Fibroblast of skin of left quadriceps (primary cell): ENCODE results near the gene PPME1.

ENCODE experiments used
- DNase-seq, 2 experiments: peaks; one replicate each; pipeline ENCODE4 v3.0.0-alpha.2; 2013; ENCODE audit warnings: low read depth in 2 of 2

Gene PPME1

DNA sequence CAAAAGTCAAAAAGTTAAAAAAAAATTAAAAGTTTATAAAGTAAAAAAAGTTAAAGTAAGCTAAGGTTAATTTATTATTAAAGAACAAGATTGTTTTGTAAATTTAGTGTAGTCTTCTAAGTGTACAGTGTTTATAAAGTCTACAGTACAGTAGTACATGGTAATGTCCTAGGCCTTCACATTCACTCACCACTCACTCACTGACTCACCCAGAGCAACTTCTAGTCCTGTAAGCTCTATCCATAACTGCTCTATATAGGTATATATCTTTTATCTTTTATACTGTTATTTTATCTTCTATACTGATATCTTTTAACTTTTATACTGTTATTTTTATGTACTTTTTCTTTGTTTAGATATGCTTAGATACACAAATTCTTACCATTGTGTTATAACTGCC lies 11.4 kb upstream of the PPME1 start:
- no peak for DNase-seq

DNA sequence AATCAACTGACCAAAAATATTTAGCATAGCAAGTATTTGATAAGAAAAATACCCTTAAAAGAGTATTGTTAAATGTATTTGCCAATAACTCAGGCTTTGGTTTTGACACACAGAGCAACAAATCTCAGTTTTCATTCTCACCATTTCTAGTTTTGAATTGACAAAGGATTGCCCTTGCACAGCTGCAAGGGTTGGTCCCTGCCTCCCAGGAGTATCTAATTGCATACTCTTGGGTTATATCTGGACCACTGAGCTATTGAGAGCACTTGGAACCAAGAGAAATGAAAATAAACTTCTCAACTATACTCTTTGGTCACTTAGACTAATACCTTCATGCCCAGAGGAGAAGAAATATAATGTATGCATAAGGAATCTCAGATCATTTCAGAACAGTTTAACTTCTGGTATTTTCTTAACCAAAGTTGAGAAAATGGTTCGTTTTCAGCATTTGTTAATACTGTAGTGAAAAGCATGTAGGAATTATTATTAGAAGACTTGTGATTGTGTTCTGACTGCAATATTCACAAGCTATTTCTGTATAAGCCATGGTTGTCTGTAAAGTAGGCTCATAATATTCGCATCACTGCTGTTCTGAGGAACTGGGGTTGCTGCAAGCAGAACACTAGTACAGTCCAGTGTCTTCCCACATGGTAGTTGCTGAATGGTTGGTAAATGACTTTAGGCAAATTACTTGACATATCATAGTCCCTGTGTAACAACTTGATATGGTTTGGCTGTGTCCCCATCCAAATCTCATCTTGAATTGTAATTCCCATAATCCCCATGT lies 8.2 kb upstream of the PPME1 start:
- DNase-seq: no peak

DNA sequence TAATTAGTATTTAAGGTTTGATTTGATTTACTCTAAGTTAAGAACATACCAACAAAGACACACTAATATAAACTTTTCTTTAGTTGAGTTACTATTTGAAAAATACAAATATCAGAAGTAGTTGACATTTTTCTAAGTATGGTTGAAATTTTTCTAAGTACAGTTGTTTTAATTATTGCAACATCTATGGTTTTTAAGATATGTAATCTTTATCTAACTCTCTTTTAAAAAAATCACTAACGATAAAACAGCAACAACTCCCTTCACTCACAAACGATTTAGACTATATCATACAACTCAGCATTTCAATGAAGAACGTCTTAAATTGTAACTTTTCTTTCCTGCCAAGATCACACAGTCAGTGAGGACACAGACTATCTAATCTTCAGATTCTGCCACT lies 2.3 kb upstream of the PPME1 start:
- no peak for DNase-seq

DNA sequence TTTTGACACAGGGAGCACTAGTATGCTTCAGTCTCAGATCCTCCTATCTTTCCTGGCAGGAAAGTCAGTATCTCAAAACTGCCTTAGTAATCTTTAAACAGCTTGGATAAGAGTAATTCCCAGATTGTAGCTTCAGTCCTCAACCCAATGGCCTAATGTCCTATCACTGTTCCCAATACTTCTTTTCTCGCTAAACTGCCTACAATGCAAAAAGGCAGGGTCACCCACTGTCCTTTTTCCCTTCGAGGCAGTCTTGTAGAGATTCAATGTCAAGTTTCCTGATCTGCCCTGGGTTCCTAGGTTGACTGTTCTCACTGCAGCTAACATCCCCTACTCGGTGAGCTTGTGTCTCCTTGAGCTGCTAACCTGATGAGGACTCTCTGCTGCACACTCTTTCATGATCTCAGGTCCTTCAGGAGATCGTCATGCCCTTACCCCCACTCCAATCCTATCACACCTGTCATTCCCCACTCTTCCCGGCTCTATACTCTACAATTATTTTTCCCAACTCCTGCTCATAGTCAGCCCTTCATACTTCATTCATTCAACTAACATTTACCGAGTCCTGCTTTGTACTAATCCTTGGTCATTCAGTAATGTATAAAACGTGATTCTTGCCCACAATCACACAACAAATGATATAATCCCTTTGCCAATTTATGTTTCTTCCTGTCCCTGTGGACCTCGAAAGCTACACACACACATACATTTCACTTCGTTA lies 1.2 kb upstream of the PPME1 start:
- DNase-seq: no peak

DNA sequence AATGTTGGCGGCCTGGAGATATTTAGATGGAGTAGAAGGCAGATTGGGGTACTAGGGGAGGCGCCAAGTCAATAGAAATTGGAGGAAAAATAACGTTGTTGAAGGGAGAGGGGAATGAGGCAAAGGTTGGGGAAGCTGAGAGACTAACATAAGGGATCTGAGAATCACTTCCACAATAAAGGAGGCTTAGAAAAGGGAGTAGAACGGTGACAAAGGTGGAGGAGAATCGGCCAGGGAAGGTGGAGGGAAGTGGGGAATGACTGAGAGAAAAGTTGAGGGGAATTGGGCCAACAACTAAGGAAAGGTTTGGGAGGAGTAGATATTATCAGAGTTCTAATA lies 510 bp downstream of the PPME1 start:
- no peak for DNase-seq

DNA sequence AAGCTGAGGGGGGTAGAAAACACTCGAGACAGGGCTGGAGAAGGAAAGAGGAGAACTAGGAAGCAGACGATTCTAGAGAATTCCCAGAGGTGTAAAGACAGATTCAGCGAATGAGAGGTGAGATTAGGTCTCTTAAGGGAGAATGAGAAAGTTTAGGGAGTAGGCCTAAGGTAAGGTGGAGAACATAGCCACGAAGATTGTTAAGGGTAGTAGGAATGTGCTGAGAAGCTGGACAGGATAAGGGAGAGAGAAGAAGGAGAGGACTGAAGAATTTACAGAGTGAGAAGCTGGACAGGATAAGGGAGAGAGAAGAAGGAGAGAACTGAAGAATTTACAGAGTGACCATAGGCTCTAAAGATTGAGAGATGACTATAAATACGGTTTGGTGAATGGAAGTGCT lies 908 bp downstream of the PPME1 start:
- no peak for DNase-seq

DNA sequence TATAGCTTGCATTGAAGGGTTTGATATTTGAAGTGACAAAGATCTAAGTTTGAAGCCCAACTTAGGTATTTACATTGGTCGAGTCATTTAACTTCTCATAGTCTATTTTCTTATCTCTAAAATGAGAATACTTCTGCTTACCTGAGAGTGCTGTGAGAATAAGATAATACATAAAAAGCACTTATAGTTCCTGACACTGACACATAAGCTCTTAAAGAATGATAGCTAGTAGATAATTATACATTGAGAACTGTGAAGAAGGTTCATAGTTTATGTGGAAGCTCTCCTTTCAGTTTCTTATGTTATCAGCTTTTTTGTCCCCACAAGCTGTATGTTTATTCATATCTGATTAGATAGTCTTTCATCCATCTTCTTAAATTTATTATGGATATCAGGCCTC lies 4.8 kb downstream of the PPME1 start:
- no peak for DNase-seq

DNA sequence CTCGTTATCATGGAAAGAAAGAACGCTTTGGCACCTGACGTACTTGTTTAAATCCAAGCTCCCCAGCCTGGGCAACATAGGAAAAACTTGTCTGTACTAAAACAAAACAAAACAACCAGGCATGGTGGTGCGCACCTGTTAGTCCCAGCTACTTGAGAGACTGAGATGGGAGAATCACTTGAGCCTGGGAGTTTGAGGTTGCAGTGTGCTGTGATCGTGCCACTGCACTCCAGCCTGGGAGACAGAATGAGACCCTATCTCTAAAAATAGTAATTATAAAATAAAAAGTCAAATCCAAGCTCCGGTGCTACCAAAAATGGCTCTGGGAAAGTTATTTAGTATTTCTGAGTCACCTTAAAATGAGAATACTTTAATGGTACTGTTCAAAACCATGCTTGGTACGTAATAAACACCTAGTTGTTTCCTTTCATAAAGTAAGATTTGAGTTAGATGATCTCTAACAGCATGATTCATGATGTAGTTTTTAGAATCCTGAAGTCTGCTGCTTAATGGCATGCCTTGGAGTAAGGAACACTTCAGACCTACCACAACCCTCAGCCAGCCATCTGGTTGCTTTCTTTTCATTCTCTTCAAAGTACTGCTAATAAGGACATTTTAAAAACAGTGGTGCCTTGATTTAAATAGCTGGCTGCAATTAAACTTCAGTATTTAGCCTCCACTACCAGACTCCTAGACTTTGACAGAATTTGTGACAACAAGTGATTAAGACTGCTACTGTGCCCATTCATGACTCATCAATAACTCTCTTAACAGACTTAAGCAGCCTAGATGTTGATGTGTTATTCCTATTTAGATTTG lies 8.4 kb downstream of the PPME1 start:
- no peak for DNase-seq

DNA sequence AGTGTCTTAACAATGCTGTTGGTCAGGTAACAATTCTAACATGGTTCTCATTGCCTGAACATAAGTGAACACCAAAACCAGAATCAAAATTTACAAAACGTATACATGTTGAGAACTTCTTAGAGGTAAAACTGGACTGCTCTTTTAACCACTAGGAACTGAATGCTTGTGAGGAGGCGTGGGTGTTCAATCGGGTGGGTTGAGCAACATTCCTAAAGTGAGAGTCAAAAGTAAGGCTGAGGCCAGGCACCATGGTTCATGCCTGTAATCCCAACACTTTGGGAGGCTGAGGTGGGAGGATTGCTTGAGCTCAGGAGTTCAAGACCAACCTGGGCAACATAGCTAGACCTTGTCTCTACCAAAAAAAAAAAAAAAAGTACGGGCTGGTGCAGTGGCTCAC lies 11.5 kb downstream of the PPME1 start:
- no peak for DNase-seq

DNA sequence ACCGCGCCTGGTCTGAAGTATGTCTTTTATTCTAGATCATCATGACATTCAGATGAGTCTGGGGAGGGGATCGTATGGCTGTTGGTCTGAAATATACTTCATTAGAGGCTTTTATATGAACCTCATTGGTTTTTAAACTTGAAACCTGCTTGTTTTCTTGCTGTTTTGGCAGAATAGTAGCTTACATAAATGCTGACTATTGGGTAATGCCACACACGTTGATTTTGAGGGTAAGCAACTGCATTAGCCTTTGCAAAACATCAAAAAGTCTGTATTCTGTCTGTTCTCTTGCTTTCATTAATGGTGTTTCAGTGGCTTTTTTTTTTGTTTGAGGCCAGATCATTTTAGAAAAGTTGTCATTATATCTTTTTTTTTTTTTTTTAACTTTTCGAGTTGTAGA lies 14.2 kb downstream of the PPME1 start:
- no peak for DNase-seq

DNA sequence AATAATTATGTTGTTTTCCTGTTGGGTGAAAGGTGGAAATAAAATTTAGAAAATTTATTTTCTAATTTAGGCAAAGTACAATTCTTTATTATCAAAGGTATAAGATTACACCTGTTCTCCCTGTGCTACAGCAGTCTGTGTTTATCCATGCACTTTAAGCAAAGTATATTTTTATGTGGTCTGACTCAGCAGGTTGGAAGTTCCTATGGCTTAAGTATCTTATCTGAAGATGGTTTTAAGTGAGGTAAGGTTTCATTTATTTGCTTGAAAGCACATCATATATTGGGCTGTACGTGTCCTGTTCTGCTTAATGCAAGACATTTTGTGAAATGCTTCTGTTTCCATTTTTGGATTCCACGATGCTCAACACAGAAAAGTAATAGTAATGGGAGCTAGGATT lies 14.6 kb downstream of the PPME1 start:
- no peak for DNase-seq

DNA sequence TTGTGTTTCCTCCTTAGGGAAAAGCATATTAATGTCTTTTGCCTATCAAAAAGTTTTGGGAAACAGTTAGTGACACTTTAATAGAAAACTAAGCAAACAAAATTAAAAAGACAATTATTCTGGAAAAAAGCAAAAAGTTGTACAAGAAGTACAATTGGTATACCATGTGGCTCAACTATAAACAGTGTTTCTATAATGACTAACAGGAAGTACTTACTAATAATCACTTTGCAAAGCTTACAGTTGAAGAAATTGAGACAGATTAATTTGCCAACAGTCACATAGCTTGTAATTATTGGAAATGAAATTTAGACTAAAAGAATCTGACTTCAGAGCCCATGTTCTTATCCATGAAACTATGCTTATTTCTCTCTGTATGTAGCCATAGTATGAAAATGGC lies 24.7 kb downstream of the PPME1 start:
- DNase-seq: no peak

DNA sequence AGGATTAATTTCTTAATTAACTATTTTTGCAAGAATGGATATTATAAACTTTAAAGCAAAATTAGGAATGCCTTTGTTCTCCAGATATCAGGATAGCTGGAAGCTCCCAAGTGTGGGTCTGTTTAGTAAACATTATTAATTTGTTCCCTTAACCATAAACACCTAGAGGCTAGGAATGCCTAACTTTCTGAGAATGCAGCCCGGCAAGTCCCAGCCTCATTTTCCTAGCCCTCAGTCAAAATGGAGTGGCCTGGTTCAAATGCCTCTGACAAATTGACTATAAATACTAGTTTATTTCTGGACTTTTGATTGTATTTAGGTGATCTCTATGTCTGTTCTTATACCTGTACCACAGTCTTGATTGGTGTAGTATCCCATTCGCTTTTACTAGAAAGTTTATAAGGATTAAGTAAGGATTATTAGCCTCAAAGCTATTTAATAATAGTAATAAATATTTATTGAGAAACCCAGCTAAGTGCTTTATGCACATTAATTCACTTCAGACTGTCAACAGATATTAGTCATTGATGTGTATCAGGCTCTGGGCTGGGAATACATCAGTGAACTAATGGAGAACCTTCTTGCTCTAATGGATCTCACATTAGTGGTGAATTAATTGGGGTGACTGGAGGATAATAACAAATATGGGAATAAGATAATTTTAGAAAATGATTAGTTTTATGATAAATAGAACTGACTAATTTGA lies 25.8 kb downstream of the PPME1 start:
- DNase-seq: no peak

DNA sequence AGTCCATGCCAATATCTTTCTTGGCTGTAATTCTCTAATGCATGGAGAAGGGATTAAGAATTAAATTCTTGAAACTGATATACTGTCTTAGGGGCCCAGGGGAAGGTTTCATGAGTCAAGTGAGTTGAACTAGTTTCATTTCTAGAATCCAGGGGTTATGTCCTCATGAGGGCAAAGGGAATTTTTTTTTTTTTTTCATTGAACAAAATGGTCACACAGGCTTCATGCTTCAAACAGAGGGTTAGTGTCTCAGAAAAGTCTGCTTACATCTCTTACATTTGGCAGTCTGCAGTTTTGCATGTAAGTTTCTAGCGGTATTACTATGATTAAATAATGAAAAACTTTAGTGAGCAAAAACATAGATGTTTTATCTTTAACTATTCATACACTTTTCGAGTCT lies 32.9 kb downstream of the PPME1 start:
- DNase-seq: no peak

DNA sequence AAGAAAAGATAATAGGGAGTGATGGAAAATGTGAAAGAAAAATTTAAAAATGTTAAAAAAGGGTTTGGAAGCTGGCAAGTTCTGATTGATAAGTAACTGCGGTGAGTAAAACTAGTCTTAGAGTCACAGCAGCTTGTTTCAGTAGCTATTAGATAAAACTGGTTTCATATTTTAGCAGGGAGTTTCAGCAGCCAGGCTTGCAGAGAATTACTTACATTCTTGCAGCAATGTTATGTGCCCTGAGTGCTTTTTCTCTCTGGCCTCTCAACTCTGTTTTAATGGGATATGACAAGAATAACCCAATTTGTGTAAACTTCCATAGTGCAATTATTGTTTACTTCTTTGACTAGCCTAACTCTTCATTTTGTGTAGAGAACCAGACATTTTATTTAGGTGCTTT lies 33.6 kb downstream of the PPME1 start:
- DNase-seq: no peak

DNA sequence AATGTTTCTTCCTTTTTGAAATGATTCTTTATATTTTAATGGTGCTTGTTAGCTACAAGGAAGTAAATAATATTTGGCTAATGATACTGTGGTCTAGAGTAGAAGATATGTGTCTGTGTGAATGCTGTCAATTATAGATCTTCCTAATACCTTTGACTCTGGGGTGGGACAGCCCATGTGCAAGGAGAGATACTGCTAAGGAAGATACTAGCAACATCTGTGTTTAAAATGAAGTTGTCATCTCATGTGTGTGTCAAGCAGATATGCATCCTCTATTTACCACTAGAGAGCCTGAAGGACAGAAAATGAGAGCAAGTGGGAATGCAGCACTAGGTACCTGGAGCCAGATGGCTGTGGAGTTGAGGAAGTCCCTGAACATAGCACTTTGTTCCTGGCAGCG lies 34.1 kb downstream of the PPME1 start:
- DNase-seq: no peak

DNA sequence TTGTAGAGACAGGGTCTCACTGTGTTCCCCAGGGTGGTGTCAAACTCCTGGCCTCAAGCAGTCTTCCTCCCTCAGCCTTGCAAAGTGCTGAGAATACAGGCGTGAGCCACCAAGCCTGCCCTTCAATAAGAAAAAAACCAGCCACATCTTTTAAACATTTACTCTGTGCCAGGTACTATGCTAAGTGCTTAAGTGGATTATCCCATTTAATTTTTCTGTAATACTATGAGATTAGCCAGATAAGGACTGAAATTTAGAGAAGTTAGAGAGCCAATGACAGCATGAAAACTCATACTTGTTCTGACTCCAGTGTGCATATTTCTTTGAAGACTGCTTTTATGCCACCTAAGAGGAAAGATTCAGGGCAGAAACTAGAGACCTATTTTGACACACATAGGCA lies 35.7 kb downstream of the PPME1 start:
- no peak for DNase-seq

DNA sequence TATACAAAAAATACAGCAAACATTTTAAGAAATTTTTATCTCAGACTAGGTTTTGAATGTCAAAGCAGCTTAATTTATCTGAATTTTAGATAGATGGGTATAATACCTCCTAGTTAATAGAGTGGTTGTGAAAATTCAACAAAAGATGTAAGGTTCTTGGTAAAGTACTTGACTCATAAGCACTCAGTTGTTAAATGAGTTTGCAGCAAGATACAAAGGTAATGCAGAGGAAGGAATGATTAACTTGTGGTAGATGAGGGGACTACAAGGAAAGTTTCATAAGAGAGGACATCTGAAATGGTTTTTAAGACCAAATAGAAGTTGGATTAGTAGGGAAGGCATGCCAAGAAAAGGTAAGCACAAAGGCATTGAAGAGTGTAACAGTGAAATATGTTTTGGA lies 37.4 kb downstream of the PPME1 start:
- DNase-seq: no peak

DNA sequence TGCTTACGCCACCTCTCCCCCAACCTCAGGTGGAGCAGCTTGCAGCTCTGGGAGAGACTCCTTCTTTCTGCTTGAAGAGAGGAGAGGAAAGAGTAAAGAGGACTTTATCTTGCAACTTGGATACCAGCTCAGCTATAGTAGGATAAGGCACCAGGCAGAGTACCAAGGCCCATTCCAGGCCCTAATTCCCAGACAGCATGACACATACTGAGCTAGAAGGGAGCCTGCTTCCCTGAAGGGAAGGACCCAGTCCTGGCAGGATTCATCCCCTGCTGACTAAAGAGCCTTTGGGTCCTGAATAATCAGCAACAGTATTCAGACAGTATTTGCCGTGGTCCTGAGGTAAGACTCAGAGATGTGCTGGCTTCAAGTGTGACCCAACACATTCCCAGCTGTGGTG lies 41.4 kb downstream of the PPME1 start:
- DNase-seq: no peak

DNA sequence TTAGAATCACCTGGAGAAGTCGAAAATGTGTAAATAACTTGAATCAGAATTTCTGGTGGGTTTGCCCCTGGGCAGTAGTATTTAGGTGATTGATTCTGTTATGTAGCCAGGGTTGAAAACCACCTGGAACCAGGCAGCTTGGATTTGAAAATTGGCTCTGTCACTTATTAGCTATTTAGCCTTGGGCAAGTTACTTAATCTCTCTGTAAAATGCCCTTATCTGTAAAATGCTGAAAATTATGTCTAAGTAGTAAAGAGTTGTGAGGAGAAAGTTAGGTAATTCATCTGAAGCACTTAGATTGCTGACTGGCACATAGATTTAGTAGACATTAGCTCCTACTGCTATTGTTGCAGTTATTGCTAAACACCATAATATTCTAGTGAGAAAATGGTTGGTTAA lies 49.3 kb downstream of the PPME1 start:
- DNase-seq: no peak

DNA sequence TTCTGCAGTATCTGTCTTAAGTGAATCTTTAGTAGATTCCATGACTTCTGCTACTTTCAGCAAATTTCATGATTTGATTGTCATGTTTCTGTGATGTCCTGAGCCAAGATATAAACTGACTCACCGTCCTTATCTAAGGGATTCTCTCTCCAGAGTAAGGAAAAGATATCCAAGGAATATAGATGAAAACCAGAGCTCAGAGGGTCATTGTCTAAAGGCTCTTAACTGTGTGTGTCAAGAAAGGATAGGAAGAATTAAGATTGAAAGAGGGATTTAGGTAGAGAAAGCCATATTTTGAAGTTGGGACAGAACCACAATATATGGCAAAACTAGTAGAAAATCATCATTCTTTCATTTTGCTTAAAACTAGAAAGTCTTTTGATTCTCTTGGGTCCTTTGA lies 50.7 kb downstream of the PPME1 start:
- no peak for DNase-seq

DNA sequence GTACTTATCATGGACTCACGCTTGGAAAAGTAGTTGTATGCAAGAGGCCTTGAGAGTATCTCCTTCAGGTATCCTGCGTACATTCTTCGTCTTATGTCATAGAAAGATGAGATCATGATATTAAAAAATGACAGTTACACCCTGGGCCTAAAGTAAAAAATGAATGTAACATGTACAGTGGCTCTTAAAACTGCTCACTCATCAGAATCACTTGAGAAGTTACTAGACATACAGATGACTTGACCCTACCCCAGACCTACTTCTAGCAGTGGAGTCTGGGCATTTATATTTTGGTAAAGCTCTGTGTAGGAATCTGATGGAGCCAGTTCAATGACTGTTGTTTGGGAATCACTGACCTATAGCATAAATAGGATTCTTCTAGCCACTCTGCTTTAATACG lies 54.5 kb downstream of the PPME1 start:
- DNase-seq: no peak
